GM12872 (cell line): ENCODE data around the gene DMC1.

ENCODE experiments used
- CTCF ChIP-seq: IDR thresholded peaks from 3 replicates; pipeline ENCODE4 v1.5.1; 2011; ENCODE audit warnings: low read depth, mild to moderate bottlenecking, low read length, moderate library complexity; ENCODE audit not compliant: insufficient read depth

Gene DMC1

GRCh38 chr22:38523029-38523428, 47.0 kb downstream of the DMC1 start:
- no peak for TF ChIP-seq CTCF

GRCh38 chr22:38519453-38520250, 50.3 kb downstream of the DMC1 start:
- TF ChIP-seq CTCF: no peak

GRCh38 chr22:38518620-38519019, 51.4 kb downstream of the DMC1 start:
- TF ChIP-seq CTCF: no peak

- peak; percentile 53; the same call in 2 of the 3 replicates for TF ChIP-seq CTCF
Measured at GRCh38 chr22:38513063-38513462, 56.9 kb downstream of the DMC1 start.

GRCh38 chr22:38510416-38510970, 59.5 kb downstream of the DMC1 start:
- no peak for TF ChIP-seq CTCF

GRCh38 chr22:38506118-38506962, 63.6 kb downstream of the DMC1 start, which contains the start of gene DDX17:
Gene DDX17 (minus strand): TSS chr22:38506311.
- TF ChIP-seq CTCF: no peak

- no peak for TF ChIP-seq CTCF
Measured at GRCh38 chr22:38505541-38506117, 64.4 kb downstream of the DMC1 start.
